Measurements from ENCODE around the gene SYK. TPM values are rescaled to one million over a fixed set of nuclear protein-coding genes. Genes with fewer than 3 reads are reported as not detected.
"Not testable (repeated sequence)": the region's sequence is repeated elsewhere in the genome, so short reads cannot be mapped to it uniquely, and the experiment has no call there.

The SYK gene
- total and polyA plus RNA-seq, 2 of the 13 experiments (the other 11 are each of a cell fraction or from before 2014, with no cell fraction given), result not detected

DNA sequence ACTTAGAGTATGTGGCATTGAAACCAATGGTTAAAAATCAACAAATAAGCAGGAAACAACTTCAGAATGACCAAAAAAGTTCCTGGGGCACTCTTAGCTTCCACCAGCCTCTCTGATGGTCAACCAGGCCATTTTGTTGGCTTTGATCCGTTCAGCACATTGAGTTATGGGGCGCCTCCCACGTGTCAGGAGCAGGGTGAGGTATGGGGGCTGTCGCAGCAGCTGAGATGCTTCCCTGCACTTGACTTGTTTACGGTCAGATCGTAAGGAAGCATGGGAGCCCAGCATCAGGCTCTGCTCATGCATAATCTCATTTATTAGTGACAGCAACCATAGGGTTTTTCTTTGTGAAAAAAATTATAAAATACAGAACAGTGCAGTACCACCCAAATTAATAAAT, 16.7 kb downstream of the SYK start:
- Histone ChIP-seq H3K4me2 (ENCODE audit: low read depth, low read length) (no peak overlapping the region), H4K20me1 (ENCODE audit: insufficient read depth, low read length) (no peaks in the 10 kb centered on the region), H3K27ac (ENCODE audit: extremely low read length, insufficient read depth, low read length) (no peak overlapping the region), H3K79me2 (ENCODE audit: insufficient read depth, low read length) (no peaks in the 10 kb centered on the region), H3K36me3 (replicated peaks in 1 of 2; ENCODE audit: control insufficient read depth in 1 of 2, insufficient read depth in 2 of 2, low read length in 2 of 2) (no peaks in the 10 kb centered on the region), H3K27me3 (ENCODE audit: control insufficient read depth in 1 of 2, insufficient read depth in 2 of 2, low read length in 2 of 2) (no peaks in the 10 kb centered on the region), H2AFZ (ENCODE audit: low read length) (no peak overlapping the region), H3K9me3 (ENCODE audit: low read length) (peaks cover 5% of the 10 kb centered on the region), H3K4me3 (replicated peaks in 1 of 3; ENCODE audit: insufficient read depth in 1 of 3, low read depth in 2 of 3, low read length in 3 of 3) (no peak overlapping the region), H3K9ac (ENCODE audit: insufficient read depth, low read depth, low read length) (no peak overlapping the region), H3K4me1 (ENCODE audit: insufficient read depth, low read length) (no peaks in the 10 kb centered on the region)
- in situ Hi-C loops (cut with HindIII; ENCODE audit: extremely low pct_ligation_motif_present, low pct_unique_long_range_greater_than_20kb), result no loop called here
- ChIA-PET POLR2A (no interaction called here), CTCF (ENCODE audit: low intra/inter-chr PET ratio, low total read pairs) (no interaction called here)
- no peak for FAIRE-seq
- intact Hi-C loops (cut with micrococcal nuclease; ENCODE audit: unreplicated experiment), result no loop called here
- no peak for DNase-seq (ENCODE audit: low spot score)
- BruUV-seq (replicated peaks), result no TSS peak
- 42% methylated on average over 4 of the region's 6 CpGs for WGBS (ENCODE audit: low lambda C conversion rate)
- TF ChIP-seq FOXA1 (IDR thresholded peaks at IDR 0.05) (no peak), FOXA1 (CRISPR knock-in tag; IDR thresholded peaks at IDR 0.05) (no peak)
- no peak for ATAC-seq

DNA sequence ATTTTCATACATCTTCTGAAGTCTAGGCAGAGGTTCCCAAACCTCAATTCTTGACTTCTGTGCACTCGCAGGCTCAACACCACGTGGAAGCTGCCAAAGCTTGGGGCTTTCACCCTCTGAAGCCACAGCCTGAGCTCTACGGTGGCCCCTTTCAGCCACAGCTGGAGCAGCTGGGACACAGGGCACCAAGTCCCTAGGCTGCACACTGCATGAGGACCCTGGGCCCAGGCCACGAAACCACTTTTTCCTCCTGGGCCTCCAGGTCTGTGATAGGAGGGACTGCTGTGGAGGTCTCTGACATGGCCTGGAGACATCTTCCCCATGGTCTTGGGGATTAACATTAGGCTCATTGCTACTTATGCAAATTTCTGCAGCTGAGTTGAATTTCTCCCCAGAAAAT, 18.8 kb downstream of the SYK start:
- H3K27ac ChIP-seq (ENCODE audit: extremely low read length, insufficient read depth, low read length); H3K9ac ChIP-seq (ENCODE audit: insufficient read depth, low read depth, low read length); H3K27me3 ChIP-seq (ENCODE audit: control insufficient read depth in 1 of 2, insufficient read depth in 2 of 2, low read length in 2 of 2); H3K36me3 ChIP-seq (replicated peaks in 1 of 2; ENCODE audit: control insufficient read depth in 1 of 2, insufficient read depth in 2 of 2, low read length in 2 of 2); H2AFZ ChIP-seq (ENCODE audit: low read length); in situ Hi-C loops (cut with HindIII; ENCODE audit: extremely low pct_ligation_motif_present, low pct_unique_long_range_greater_than_20kb); CTCF ChIA-PET (ENCODE audit: low intra/inter-chr PET ratio, low total read pairs); H4K20me1 ChIP-seq (ENCODE audit: insufficient read depth, low read length); intact Hi-C loops (cut with micrococcal nuclease; ENCODE audit: unreplicated experiment); H3K4me1 ChIP-seq (ENCODE audit: insufficient read depth, low read length); H3K79me2 ChIP-seq (ENCODE audit: insufficient read depth, low read length); ATAC-seq; H3K4me2 ChIP-seq (ENCODE audit: low read depth, low read length); BruUV-seq (replicated peaks); POLR2A ChIA-PET; H3K9me3 ChIP-seq (ENCODE audit: low read length); DNase-seq (ENCODE audit: low spot score); H3K4me3 ChIP-seq (replicated peaks in 1 of 3; ENCODE audit: insufficient read depth in 1 of 3, low read depth in 2 of 3, low read length in 3 of 3); FAIRE-seq: not testable (repeated sequence)
- WGBS (ENCODE audit: low lambda C conversion rate), result 0% methylated on average over 3 of the region's 4 CpGs

DNA sequence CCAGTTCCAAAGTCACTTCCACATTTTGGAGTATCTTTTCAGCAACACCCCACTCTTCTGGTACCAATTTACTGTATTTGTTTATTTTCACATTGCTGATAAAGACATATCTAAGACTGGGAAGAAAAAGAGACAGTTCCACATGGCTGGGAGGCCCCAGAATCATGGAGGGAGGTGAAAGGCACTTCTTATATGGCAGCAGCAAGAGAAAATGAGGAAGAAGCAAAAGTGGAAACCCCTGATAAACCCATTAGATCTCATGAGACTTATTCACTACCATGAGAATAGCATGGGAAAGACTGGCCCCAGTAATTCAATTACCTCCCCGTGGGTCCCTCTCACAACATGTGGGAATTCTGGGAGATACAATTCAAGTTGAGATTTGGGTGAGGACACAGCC, 19.6 kb downstream of the SYK start:
- FAIRE-seq; H3K4me1 ChIP-seq (ENCODE audit: insufficient read depth, low read length); POLR2A ChIA-PET; DNase-seq (ENCODE audit: low spot score); H3K4me3 ChIP-seq (replicated peaks in 1 of 3; ENCODE audit: insufficient read depth in 1 of 3, low read depth in 2 of 3, low read length in 3 of 3); CTCF ChIA-PET (ENCODE audit: low intra/inter-chr PET ratio, low total read pairs); H2AFZ ChIP-seq (ENCODE audit: low read length); ATAC-seq; H3K4me2 ChIP-seq (ENCODE audit: low read depth, low read length); H3K9me3 ChIP-seq (ENCODE audit: low read length); H3K9ac ChIP-seq (ENCODE audit: insufficient read depth, low read depth, low read length); H3K27ac ChIP-seq (ENCODE audit: extremely low read length, insufficient read depth, low read length); H4K20me1 ChIP-seq (ENCODE audit: insufficient read depth, low read length); H3K79me2 ChIP-seq (ENCODE audit: insufficient read depth, low read length); H3K36me3 ChIP-seq (replicated peaks in 1 of 2; ENCODE audit: control insufficient read depth in 1 of 2, insufficient read depth in 2 of 2, low read length in 2 of 2); intact Hi-C loops (cut with micrococcal nuclease; ENCODE audit: unreplicated experiment); in situ Hi-C loops (cut with HindIII; ENCODE audit: extremely low pct_ligation_motif_present, low pct_unique_long_range_greater_than_20kb); BruUV-seq (replicated peaks); H3K27me3 ChIP-seq (ENCODE audit: control insufficient read depth in 1 of 2, insufficient read depth in 2 of 2, low read length in 2 of 2): not testable (repeated sequence)
- WGBS (ENCODE audit: low lambda C conversion rate), result 0% methylated on average over 1 of the region's 1 CpG
